ENCODE data around the gene NXF2B.
"Not testable (repeated sequence)": the region's sequence is repeated elsewhere in the genome, so short reads cannot be mapped to it uniquely, and the experiment has no call there.

The NXF2B gene

DNA sequence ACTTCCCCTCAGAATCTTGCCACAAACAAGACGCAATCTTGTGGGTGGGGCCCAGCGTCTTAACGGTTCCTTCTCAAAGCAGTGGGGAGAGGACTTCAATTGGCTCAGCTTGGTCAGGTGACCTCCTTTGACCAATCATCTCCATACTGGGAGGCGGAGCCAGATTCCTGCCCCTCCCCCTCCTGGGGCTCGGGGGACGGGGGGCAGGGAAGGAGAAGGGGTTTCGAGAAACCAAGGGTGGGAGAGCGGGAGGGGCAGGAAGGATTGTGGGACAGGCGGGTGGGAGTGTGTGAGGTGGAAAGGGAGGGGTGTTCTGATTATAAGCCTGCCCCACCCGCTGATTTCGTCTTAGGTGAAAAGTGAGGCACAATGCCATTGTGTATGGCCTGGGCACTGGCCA lies at the start of gene NXF2B:
TSS of gene NXF2B (minus strand) at position 101 of the 400 bp plus-strand sequence. CDS start 59,972 bp downstream, outside the sequence.
- DNase-seq (ENCODE audit: low read depth) = not testable (repeated sequence)

GRCh38 chrX:102478765-102479164 lies 39.0 kb upstream of the NXF2B start:
- DNase-seq (ENCODE audit: low read depth) = not testable (repeated sequence)

DNA sequence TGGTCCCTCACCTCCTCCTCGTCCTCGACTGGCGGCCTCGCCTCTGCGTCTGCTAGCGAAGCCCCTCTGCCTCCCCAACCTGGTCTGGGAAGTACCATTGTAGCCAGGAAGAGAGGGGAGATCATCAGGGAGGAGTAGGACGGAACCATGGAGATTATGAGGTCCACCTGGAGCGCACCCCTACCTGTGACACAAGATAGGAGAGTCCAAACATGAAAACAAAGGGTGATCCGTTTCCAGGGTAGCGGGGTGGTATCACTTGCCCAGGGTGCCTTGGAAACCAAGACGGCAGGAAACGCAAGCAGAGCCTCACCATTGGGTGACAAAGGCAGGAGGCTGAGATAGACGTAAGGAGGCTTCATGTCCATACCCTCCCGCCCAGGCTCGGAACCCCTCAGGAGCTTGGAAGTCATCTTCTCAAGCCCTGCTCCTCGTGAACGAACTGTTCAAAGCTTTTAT lies 32.0 kb upstream of the NXF2B start, which contains the start of gene TCP11X2:
TSS of gene TCP11X2 (minus strand) at position 51 of the 459 bp plus-strand sequence.
- not testable (repeated sequence) for DNase-seq (ENCODE audit: low read depth)

GRCh38 chrX:102470215-102470614 lies 30.4 kb upstream of the NXF2B start:
- DNase-seq (ENCODE audit: low read depth) = not testable (repeated sequence)

DNA sequence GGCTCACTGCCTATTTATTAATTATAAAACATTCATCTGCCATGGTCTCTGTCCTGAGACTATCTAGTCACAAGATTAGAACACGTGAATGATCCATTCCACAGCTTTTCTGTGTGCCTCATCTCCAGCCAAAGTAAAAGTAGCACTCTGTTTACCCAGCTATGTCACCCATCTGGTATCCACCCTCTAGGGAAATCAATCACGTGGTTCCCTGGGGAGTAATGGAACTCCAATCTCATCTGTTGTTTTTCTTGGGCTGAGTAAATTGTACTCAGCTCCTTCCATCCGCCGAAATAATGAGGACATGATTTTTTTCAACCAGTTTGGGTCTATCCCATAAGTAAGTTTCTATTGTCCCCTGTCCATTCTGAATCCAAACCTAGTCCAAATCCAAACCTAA lies 18.8 kb upstream of the NXF2B start:
- not testable (repeated sequence) for DNase-seq (ENCODE audit: low read depth)

DNA sequence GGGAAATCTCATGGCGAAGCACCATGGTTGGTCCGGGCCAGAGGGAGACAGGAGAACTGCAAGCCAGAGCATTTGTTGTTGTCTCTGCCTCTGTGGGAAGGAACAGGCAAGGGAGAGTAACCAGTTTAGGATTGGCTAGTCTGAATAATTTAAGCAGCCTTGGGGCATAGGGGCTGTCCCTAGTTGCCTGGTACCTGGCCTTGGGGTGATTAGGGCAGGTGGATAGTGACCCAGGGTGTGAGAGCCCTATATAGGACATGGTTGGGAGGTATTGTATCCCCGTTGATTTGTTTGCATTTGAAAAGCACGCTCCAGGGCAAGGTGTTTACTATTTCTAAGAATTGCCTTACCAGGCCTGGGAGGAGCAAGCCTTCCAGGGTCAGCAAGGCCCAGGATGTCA lies 25.3 kb downstream of the NXF2B start:
- DNase-seq (ENCODE audit: low read depth) = not testable (repeated sequence)

GRCh38 chrX:102345916-102346315 lies 93.9 kb downstream of the NXF2B start:
- peak; percentile 13 for DNase-seq (ENCODE audit: low read depth)

- DNase-seq (ENCODE audit: low read depth) = no peak
Observed at GRCh38 chrX:102341867-102342266, 97.9 kb downstream of the NXF2B start.

- DNase-seq (ENCODE audit: low read depth) = no peak
Observed at GRCh38 chrX:102339312-102340298, 100.2 kb downstream of the NXF2B start.

GRCh38 chrX:102338162-102338561 lies 101.6 kb downstream of the NXF2B start:
- no peak for DNase-seq (ENCODE audit: low read depth)

Measured in stromal cell of bone marrow (primary cell).